GM12878 (cell line): ENCODE data around the gene KPNA4. TPM values are rescaled to one million over a fixed set of nuclear protein-coding genes. Genes with fewer than 3 reads are reported as not detected.
A peak's percentile ranks its signal among the peaks of the same experiment; 100 is the strongest.

Source experiments
- ATF3 ChIP-seq: IDR thresholded peaks from 2 replicates; pipeline ENCODE4 v1.6.1; 2011; ENCODE audit warnings: low read depth, mild to moderate bottlenecking, low read length, moderate library complexity, borderline replicate concordance; ENCODE audit errors: extremely low read depth
- BHLHE40 ChIP-seq, 2 experiments: fragments of 450-650 bp in 1 of 2; IDR thresholded peaks; 2 replicates each; pipeline ENCODE4 v1.6.1; 2011 to 2017; ENCODE audit warnings: low read depth in 2 of 2, borderline replicate concordance in 1 of 2, improper control_type of control experiment in 1 of 2, low read length in 1 of 2, mild to moderate bottlenecking in 1 of 2
- BMI1 ChIP-seq: fragments of 450-650 bp; IDR thresholded peaks from 2 replicates; pipeline ENCODE4 v1.6.1; 2016; ENCODE audit warnings: mild to moderate bottlenecking, moderate library complexity, borderline replicate concordance
- CBFB ChIP-seq: IDR thresholded peaks from 2 replicates; pipeline ENCODE4 v1.6.1; 2016; ENCODE audit warnings: antibody characterized with exemption, low read depth
- E2F4 ChIP-seq: IDR thresholded peaks from 2 replicates; pipeline ENCODE4 v1.6.1; 2012; ENCODE audit warnings: low read depth, low read length, improper control_type of control experiment
- FOS ChIP-seq: IDR thresholded peaks from 3 replicates; pipeline ENCODE4 v1.6.1; 2011; ENCODE audit warnings: borderline replicate concordance; ENCODE audit not compliant: insufficient read length; ENCODE audit errors: extremely low read depth
- IKZF2 ChIP-seq, 2 experiments: fragments of 450-650 bp; IDR thresholded peaks; 2 replicates each; pipeline ENCODE4 v1.6.1; 2017; ENCODE audit warnings: mild to moderate bottlenecking in 2 of 2, moderate library complexity in 2 of 2
- MEF2A ChIP-seq: IDR thresholded peaks from 2 replicates; pipeline ENCODE4 v1.6.1; 2011; ENCODE audit warnings: low read depth, mild to moderate bottlenecking, low read length, moderate library complexity; ENCODE audit not compliant: insufficient read depth
- NBN ChIP-seq: fragments of 450-650 bp; IDR thresholded peaks from 2 replicates; pipeline ENCODE4 v1.6.1; 2016
- NFIC ChIP-seq: IDR thresholded peaks from 2 replicates; pipeline ENCODE4 v1.6.1; 2012; ENCODE audit warnings: low read depth, mild to moderate bottlenecking, inconsistent platforms, low read length, moderate library complexity
- PAX8 ChIP-seq: fragments of 450-650 bp; IDR thresholded peaks from 2 replicates; pipeline ENCODE4 v1.6.1; 2017; ENCODE audit warnings: mild to moderate bottlenecking, moderate library complexity
- POLR2AphosphoS2 ChIP-seq: IDR thresholded peaks from 2 replicates; pipeline ENCODE4 v1.6.1; 2011; ENCODE audit warnings: low read depth, mild to moderate bottlenecking, low read length, improper control_type of control experiment, moderate library complexity
- REST ChIP-seq: IDR thresholded peaks from 2 replicates; pipeline ENCODE4 v1.6.1; 2012; ENCODE audit warnings: mild to moderate bottlenecking, low read depth, low read length
- SMAD1 ChIP-seq: fragments of 450-650 bp; IDR thresholded peaks from 2 replicates; pipeline ENCODE4 v1.6.1; 2018; ENCODE audit warnings: mild to moderate bottlenecking, low read depth; ENCODE audit not compliant: partially characterized antibody
- SMC3 ChIP-seq: IDR thresholded peaks from 2 replicates; pipeline ENCODE4 v1.6.1; 2011; ENCODE audit warnings: low read length, improper control_type of control experiment, borderline replicate concordance
- STAT1 ChIP-seq: fragments of 450-650 bp; conservative IDR thresholded peaks from 2 replicates; pipeline ENCODE4 v1.6.1; 2014; ENCODE audit warnings: antibody characterized with exemption, mild to moderate bottlenecking
- TAF1 ChIP-seq: IDR thresholded peaks from 2 replicates; pipeline ENCODE4 v1.6.1; 2011; ENCODE audit warnings: mild to moderate bottlenecking, low read depth, low read length, borderline replicate concordance
- TCF3 ChIP-seq: IDR thresholded peaks from 2 replicates; pipeline ENCODE4 v1.6.1; 2012; ENCODE audit warnings: low read depth, mild to moderate bottlenecking, low read length, borderline replicate concordance; ENCODE audit not compliant: insufficient read depth
- ZNF687 ChIP-seq: fragments of 450-650 bp; IDR thresholded peaks from 2 replicates; pipeline ENCODE4 v1.6.1; 2017; ENCODE audit warnings: mild to moderate bottlenecking, moderate library complexity
- polyA plus RNA-seq, 11 experiments: library from polyadenylated mRNA; depleted of rRNA in 4 of 11; unstranded in 6 of 11; stranded (reverse) in 5 of 11; fragments of >200 nt; fragmentation: Nextera tagmentation in 4 of 11; fragmentation: Illumina TruSeq in 1 of 11; extraction: Ambion mirVana in 4 of 11; extraction: Trizol in 1 of 11; gene quantifications; 1 replicate in 1 of 11; 2 replicates in 10 of 11; pipeline versions ENCODE4 v1.2.1 to v1.2.3, GENCODE V29; 2011 to 2016; ENCODE audit warnings: inconsistent platforms in 2 of 11, missing spikeins in 2 of 11, low read depth in 1 of 11
- total RNA-seq, 4 experiments: library from RNA; depleted of rRNA in 3 of 4; stranded (reverse); fragments of >200 nt in 3 of 4; fragmentation: Illumina TruSeq in 1 of 4; extraction: Trizol in 1 of 4; gene quantifications; 2 replicates each; pipeline versions ENCODE4 v1.2.1 to v1.2.3, GENCODE V29; 2013 to 2021

KPNA4 gene
- total and polyA plus RNA-seq, 10 of the 15 experiments (the other 5 are each of a cell fraction or from before 2014, with no cell fraction given): 9.9 to 40.6 (median 18.1) TPM

GRCh38 chr3:160565442-160566403 lies at the start of gene KPNA4 (continued):
- TF ChIP-seq REST (0 out of 2 replicates have a peak, but pooled peaks have one; percentile 38), SMAD1 (peak; percentile 73), NBN (peak; percentile 56), TAF1 (peak; percentile 81), CBFB (peak; percentile 50; the same call in 1 of the 2 replicates), SMC3 (no peak), BHLHE40 (IDR thresholded peaks at IDR 0.05; ENCODE audit: borderline replicate concordance in 1 of 2, low read depth in 2 of 2, low read length in 1 of 2) (peak in 1 of 2 experiments; percentile 79; a peak in 2 of 4 replicates), STAT1 (no peak), E2F4 (no peak), TCF3 (0 out of 2 replicates have a peak, but pooled peaks have one; percentile 10), PAX8 (no peak), FOS (peak; percentile 28), BMI1 (no peak), NFIC (0 out of 2 replicates have a peak, but pooled peaks have one; percentile 34), ZNF687 (peak; percentile 48; the same call in 1 of the 2 replicates), ATF3 (0 out of 2 replicates have a peak, but pooled peaks have one; percentile 29), MEF2A (0 out of 2 replicates have a peak, but pooled peaks have one; percentile 23), POLR2AphosphoS2 (peak; percentile 68), IKZF2 (IDR thresholded peaks at IDR 0.05) (peak in 1 of 2 experiments; percentile 71; a peak in 3 of 4 replicates)
